GM18951 (cell line): Measurements from ENCODE around the gene GLB1L2.

Source experiments
- POLR2A ChIP-seq: IDR thresholded peaks from 4 replicates; pipeline ENCODE4 v1.6.1; 2011; ENCODE audit warnings: mild to moderate bottlenecking; ENCODE audit not compliant: insufficient read length, insufficient read depth; ENCODE audit errors: extremely low read depth
- in situ Hi-C: fragments of 300-500 bp; cut with MboI; formaldehyde crosslinking; loops from one replicate; pipeline ENCODE4 v1.12.0; 2022; ENCODE audit warnings: low sequenced_read_pairs, mixed read lengths, inconsistent platforms; ENCODE audit not compliant: unreplicated experiment

Gene GLB1L2

GRCh38 chr11:134372536-134372935 lies 40.7 kb downstream of the GLB1L2 start:
- no peak for TF ChIP-seq POLR2A
- in situ Hi-C loops: no loop called here

DNA sequence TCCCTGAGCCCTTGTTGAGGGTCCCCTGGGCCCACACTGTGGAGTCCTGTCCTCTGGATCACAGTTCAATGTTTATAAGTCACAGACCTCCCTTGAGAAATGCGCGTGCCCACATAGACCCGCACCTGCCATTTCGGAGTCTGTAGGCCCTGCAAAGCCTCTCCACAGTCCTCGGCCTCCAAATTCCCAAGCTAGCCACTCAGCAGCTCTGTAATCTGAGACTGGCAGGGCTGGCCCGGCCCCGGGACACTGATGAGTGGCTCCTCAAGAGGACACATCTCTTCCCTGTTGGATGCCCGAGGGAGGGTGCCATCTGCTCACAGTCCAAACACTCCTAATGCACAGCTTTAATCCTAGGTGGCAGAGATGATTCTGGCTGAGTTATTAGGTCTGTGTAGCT lies 41.2 kb downstream of the GLB1L2 start:
- in situ Hi-C loops: no loop called here

GRCh38 chr11:134373591-134374052 lies 41.8 kb downstream of the GLB1L2 start:
- no peak for TF ChIP-seq POLR2A
- in situ Hi-C loops: no loop called here

More for the DNA sequence above, 41.2 kb downstream of the GLB1L2 start:
- no peak for TF ChIP-seq POLR2A

DNA sequence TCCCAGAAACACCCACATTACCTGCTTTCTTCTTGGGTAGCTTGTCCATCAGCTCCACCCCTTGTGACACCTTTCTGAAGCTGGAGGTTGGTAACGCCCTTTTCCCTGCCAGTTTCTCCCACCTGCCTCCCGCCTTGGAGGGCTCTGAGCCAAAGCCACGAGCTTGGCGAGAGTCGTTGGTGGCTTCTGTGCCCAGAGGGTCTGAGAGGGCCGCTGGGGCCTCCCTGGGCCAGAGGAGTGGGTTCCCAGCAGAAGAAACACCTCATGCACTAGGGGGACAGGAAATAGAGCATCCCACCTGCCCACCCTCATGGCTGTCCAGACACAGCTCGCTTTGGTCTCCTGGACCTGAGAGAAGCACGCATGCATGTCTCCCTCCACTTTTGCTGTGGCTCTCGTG lies 42.4 kb downstream of the GLB1L2 start:
- no peak for TF ChIP-seq POLR2A
- in situ Hi-C loops: no loop called here

DNA sequence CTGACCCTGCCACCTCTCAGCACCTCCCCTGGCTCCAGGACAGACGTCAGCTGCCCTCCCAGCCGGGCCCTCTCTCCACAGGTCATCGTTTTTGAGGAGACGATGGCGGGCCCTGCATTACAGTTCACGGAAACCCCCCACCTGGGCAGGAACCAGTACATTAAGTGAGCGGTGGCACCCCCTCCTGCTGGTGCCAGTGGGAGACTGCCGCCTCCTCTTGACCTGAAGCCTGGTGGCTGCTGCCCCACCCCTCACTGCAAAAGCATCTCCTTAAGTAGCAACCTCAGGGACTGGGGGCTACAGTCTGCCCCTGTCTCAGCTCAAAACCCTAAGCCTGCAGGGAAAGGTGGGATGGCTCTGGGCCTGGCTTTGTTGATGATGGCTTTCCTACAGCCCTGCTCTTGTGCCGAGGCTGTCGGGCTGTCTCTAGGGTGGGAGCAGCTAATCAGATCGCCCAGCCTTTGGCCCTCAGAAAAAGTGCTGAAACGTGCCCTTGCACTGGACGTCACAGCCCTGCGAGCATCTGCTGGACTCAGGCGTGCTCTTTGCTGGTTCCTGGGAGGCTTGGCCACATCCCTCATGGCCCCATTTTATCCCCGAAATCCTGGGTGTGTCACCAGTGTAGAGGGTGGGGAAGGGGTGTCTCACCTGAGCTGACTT lies 43.2 kb downstream of the GLB1L2 start:
- no peak for TF ChIP-seq POLR2A
- in situ Hi-C loops: no loop called here

GRCh38 chr11:134376150-134376921 lies 44.5 kb downstream of the GLB1L2 start:
- in situ Hi-C loops: no loop called here

GRCh38 chr11:134377876-134378275 lies 46.1 kb downstream of the GLB1L2 start:
- no peak for TF ChIP-seq POLR2A
- in situ Hi-C loops: no loop called here

More at GRCh38 chr11:134376150-134376921, 44.5 kb downstream of the GLB1L2 start:
- TF ChIP-seq POLR2A: no peak

- in situ Hi-C loops: no loop called here
- no peak for TF ChIP-seq POLR2A
Measured at GRCh38 chr11:134379241-134379640, 47.5 kb downstream of the GLB1L2 start.

DNA sequence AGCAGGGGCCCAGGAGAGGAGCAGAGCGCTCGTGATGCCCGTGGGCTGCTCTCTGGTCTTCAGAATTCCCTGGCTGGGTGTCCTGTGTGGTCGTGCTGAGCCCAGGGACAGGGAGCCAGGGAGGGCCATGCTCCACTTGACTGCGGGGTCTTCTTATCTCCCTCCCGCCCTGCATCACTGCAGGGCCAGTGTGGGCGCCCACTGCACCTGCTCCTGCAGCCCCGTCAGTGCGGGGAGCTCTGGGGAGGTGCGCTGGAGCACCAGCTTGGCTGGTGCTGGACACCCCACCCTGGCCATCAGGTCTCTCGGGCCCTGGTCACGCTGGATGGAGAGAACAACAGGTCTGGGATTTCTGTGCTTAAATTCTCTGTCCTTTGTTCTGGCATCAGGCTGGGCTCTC lies 48.4 kb downstream of the GLB1L2 start:
- in situ Hi-C loops: no loop called here

GRCh38 chr11:134380785-134381184 lies 49.0 kb downstream of the GLB1L2 start:
- in situ Hi-C loops: no loop called here
- TF ChIP-seq POLR2A: no peak

More for the DNA sequence above, 48.4 kb downstream of the GLB1L2 start:
- TF ChIP-seq POLR2A: no peak

DNA sequence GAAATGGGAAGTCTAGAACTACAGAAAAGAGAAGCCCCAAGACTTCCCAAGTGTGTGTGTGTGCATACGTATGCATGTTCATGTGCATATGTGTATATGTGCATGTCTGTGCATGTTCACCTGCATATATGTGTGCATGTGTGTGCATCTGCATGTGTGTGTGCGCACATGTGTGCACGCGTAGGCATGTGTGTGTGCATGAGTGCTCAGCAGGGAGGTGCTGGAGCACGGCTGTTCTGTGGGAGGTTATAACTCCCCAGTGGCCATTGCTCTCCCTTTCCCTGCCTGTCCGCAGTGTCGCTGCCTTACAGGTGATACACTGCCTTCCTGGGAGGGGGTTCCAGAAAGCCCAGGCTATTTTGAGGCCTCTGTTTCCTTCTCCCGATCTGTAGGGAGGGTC lies 50.5 kb downstream of the GLB1L2 start:
- no peak for TF ChIP-seq POLR2A
- in situ Hi-C loops: no loop called here

DNA sequence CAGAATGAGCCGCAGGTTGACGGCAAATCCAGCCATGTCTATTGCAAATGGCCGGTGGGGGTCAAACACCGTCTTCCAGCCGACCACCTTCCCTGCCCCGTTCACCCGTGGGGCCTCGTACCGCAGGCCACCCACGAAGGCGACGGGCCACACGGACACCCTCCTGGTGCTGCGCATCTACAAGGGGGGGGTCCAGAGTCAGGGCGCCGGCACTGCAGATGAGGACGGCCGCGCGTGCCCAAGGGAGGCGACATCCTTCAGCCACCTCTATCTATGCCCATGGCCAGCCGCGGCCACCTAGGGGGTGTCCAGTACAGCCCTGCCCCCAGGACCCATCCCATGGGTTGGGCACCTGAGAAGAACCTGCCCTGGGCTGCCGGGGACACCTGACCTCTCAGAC lies 51.0 kb downstream of the GLB1L2 start:
- in situ Hi-C loops: no loop called here
- TF ChIP-seq POLR2A: no peak

GRCh38 chr11:134383576-134384221 lies 51.9 kb downstream of the GLB1L2 start:
- TF ChIP-seq POLR2A: no peak
- in situ Hi-C loops: no loop called here
